HT-29 (cell line): ENCODE measurements around the gene SDF2L1. TPM values are rescaled to one million over a fixed set of nuclear protein-coding genes. Genes with fewer than 3 reads are reported as not detected.
A peak's percentile ranks its signal among the peaks of the same experiment; 100 is the strongest.
"Not testable (repeated sequence)": the region's sequence is repeated elsewhere in the genome, so short reads cannot be mapped to it uniquely, and the experiment has no call there.

ENCODE experiments used
- DNase-seq: peaks from one replicate; pipeline ENCODE4 v3.0.0-alpha.2; 2015; ENCODE audit warnings: low spot score
- total RNA-seq: library from RNA; depleted of rRNA; stranded (reverse); fragments of >200 nt; shearing (Covaris generic); gene quantifications from 2 replicates; pipeline ENCODE4 v1.2.3, GENCODE V29; 2014

SDF2L1 gene
- total RNA-seq, 1 experiment from 2014 or later, result 139 TPM

- no peak for DNase-seq
Measured at GRCh38 chr22:21636629-21637218, 5.4 kb upstream of the SDF2L1 start.

GRCh38 chr22:21637450-21637849 is 4.7 kb upstream of the SDF2L1 start:
- not testable (repeated sequence) for DNase-seq

GRCh38 chr22:21639359-21639758 is 2.7 kb upstream of the SDF2L1 start:
- no peak for DNase-seq

- no peak for DNase-seq
Measured at GRCh38 chr22:21640810-21641209, 1.3 kb upstream of the SDF2L1 start.

- DNase-seq, result peak; percentile 70
Measured at GRCh38 chr22:21641417-21641788, 699 bp upstream of the SDF2L1 start.

- peak; percentile 65 for DNase-seq
Measured at GRCh38 chr22:21642584-21643448, 714 bp downstream of the SDF2L1 start.

- DNase-seq, result no peak
Measured at GRCh38 chr22:21643533-21644357, 1.6 kb downstream of the SDF2L1 start.

GRCh38 chr22:21645513-21645912 is 3.4 kb downstream of the SDF2L1 start:
- not testable (repeated sequence) for DNase-seq

- DNase-seq, result peak; percentile 85
Measured at GRCh38 chr22:21646608-21647590, 4.8 kb downstream of the SDF2L1 start.

- no peak for DNase-seq
Measured at GRCh38 chr22:21650280-21650679, 8.2 kb downstream of the SDF2L1 start.

GRCh38 chr22:21650823-21651520 is 8.9 kb downstream of the SDF2L1 start:
- DNase-seq, result no peak

GRCh38 chr22:21651521-21652009 is 9.5 kb downstream of the SDF2L1 start:
- DNase-seq, result no peak

- DNase-seq, result peak; percentile 84
Measured at GRCh38 chr22:21652010-21652546, 10.0 kb downstream of the SDF2L1 start.

- no peak for DNase-seq
Measured at GRCh38 chr22:21652547-21653545, 10.7 kb downstream of the SDF2L1 start.

GRCh38 chr22:21657020-21657359 is 14.9 kb downstream of the SDF2L1 start:
- no peak for DNase-seq

- peak; percentile 72 for DNase-seq
Measured at GRCh38 chr22:21657360-21658032, 15.4 kb downstream of the SDF2L1 start.

GRCh38 chr22:21659864-21660525 is 17.9 kb downstream of the SDF2L1 start:
- DNase-seq, result no peak

GRCh38 chr22:21660904-21661303 is 18.8 kb downstream of the SDF2L1 start:
- DNase-seq, result no peak
